Stimulated activated CD8-positive, alpha-beta memory T cell treated with anti-CD3 and anti-CD28 coated beads, Interleukin-12 subunit alpha, Interleukin-12 subunit beta, amount 100 ng/mL, for 4 hours (primary cell): ENCODE data around the gene ATP11C.
"Not testable (repeated sequence)": the region's sequence is repeated elsewhere in the genome, so short reads cannot be mapped to it uniquely, and the experiment has no call there.

Experiments
- DNase-seq: peaks from one replicate; pipeline ENCODE4 v3.0.0-alpha.2; 2020; ENCODE audit warnings: low read depth

The ATP11C gene

GRCh38 chrX:139708067-139708466 is 224.8 kb downstream of the ATP11C start, which contains the start of gene MCF2:
Gene MCF2, minus strand, starts transcription at chrX:139708167. Its CDS starts 56,423 bp downstream, at chrX:139651744.
- no peak for DNase-seq

GRCh38 chrX:139702658-139703057 is 230.2 kb downstream of the ATP11C start:
- no peak for DNase-seq

DNA sequence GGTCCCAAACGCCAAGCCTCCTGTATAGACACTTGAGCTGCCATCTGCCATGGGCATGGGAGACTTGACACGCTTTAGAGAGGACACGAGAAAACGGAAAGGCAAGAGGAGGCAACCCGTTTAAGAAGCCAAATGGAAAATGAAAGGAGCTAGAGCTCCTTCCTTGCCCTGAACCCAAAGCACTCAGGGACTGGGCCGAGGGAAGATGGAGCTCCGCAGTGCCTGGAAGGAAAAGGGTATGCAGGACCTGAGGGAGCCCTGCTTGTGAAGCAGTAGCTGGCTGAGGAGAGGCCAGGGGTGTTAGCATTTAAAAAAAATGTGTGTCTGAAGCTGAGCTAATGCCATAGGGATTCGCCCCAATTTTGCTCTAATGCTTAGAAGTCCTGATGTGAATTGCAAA is 239.9 kb downstream of the ATP11C start:
- DNase-seq, result no peak

DNA sequence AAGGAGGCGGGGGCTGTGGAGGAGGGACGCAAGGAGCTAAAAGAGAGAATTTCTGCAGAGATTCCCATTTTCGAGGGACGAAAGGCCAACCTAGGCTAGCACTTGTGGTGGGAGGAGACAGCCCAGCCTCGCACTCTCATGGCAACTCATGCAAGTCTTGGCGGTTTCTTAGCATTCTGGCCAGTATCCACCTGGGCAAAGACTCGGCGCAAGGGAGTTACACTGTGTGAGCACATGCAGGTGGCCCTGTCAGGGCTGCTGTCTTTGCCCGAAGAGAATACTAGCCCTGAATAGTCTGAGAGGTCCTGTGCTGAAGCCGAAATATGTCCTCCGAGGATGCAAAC is 240.4 kb downstream of the ATP11C start:
- DNase-seq, result no peak

- no peak for DNase-seq
Measured at GRCh38 chrX:139691843-139692505, 240.9 kb downstream of the ATP11C start.

DNA sequence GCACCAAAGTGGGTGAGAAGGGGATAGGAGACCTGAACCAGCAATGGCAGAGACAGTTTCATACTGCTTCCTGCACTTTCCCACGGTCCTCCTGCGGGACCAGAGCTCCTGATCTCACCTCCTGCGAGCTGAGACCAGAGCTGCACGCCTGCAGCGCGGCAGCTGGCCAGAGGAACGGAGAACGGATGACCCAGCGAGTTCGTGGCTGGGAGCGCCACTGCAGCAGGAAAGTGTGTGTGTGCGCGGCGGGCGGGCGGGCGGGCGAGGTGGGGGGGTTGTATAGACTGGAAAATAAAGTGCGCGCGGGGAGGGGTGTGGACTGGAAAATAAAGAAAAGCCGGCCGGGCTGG is 241.4 kb downstream of the ATP11C start:
- DNase-seq, result no peak

DNA sequence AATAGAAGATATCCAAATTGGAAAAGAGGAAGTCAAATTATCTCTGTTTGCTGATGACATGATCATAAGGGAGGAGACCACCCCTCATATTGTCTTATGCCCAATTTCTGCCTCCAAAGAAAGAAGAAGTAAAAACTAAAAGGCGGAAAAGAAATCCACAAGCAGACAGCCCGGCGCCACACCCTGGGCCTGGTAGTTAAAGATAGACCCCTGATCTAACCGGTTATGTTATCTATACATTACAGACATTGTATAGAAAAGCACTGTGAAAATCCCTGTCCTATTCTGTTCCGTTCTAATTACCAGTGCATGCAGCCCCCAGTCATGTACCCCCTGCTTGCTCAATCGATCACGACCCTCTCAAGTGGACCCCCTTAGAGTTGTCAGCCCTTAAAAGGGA is 247.7 kb downstream of the ATP11C start:
- DNase-seq, result not testable (repeated sequence)

GRCh38 chrX:139680356-139680755 is 252.5 kb downstream of the ATP11C start:
- no peak for DNase-seq
